GM19455 (cell line): Measurements from ENCODE around the gene SELENOP.

Experiments
- ATAC-seq: cut with Tn5 transposase; IDR thresholded peaks from one replicate; pipeline ENCODE4 v1.9.1; 2021; ENCODE audit not compliant: unreplicated experiment

SELENOP gene

GRCh38 chr5:42799241-42799608 is 12.5 kb downstream of the SELENOP start:
- ATAC-seq, result no peak

GRCh38 chr5:42798284-42799240 is 13.1 kb downstream of the SELENOP start:
- ATAC-seq, result no peak

- no peak for ATAC-seq
Observed at GRCh38 chr5:42791151-42791550, 20.5 kb downstream of the SELENOP start.

- ATAC-seq, result no peak
Observed at GRCh38 chr5:42787845-42788244, 23.8 kb downstream of the SELENOP start.

- ATAC-seq, result no peak
Observed at GRCh38 chr5:42787073-42787472, 24.6 kb downstream of the SELENOP start.

GRCh38 chr5:42785756-42786155 is 25.9 kb downstream of the SELENOP start:
- ATAC-seq, result no peak

GRCh38 chr5:42784132-42784531 is 27.6 kb downstream of the SELENOP start:
- ATAC-seq, result no peak

- ATAC-seq, result no peak
Observed at GRCh38 chr5:42781584-42781983, 30.1 kb downstream of the SELENOP start.

- no peak for ATAC-seq
Observed at GRCh38 chr5:42779083-42779482, 32.6 kb downstream of the SELENOP start.

GRCh38 chr5:42772265-42772993 is 39.3 kb downstream of the SELENOP start:
- ATAC-seq, result no peak

GRCh38 chr5:42770003-42770402 is 41.7 kb downstream of the SELENOP start:
- no peak for ATAC-seq

- no peak for ATAC-seq
Observed at GRCh38 chr5:42768106-42768504, 43.6 kb downstream of the SELENOP start.

GRCh38 chr5:42767491-42768105 is 44.1 kb downstream of the SELENOP start:
- ATAC-seq, result no peak

GRCh38 chr5:42761791-42762190 is 49.9 kb downstream of the SELENOP start:
- ATAC-seq, result no peak

GRCh38 chr5:42760426-42760825 is 51.3 kb downstream of the SELENOP start:
- no peak for ATAC-seq

- no peak for ATAC-seq
Observed at GRCh38 chr5:42759456-42759855, 52.2 kb downstream of the SELENOP start.

GRCh38 chr5:42756606-42757601 is 54.8 kb downstream of the SELENOP start, which contains the start of gene CCDC152:
TSS of gene CCDC152 (plus strand) at chr5:42756818. CDS start at chr5:42759122, 2,304 bp downstream.
- peak; percentile 71 for ATAC-seq

GRCh38 chr5:42753099-42753498 is 58.6 kb downstream of the SELENOP start:
- no peak for ATAC-seq

- ATAC-seq, result no peak
Observed at GRCh38 chr5:42751044-42751443, 60.6 kb downstream of the SELENOP start.

GRCh38 chr5:42750507-42750906 is 61.2 kb downstream of the SELENOP start:
- no peak for ATAC-seq
